ENCODE data around the gene RCBTB2. TPM values are rescaled to one million over a fixed set of nuclear protein-coding genes. Genes with fewer than 3 reads are reported as not detected.

RCBTB2 gene
- total RNA-seq, 1 donor: 10.4 TPM

- no peaks in the 10 kb centered on the region for H3K27me3 ChIP-seq (ENCODE audit: insufficient read depth, low read length)
- H3K9me3 ChIP-seq (ENCODE audit: low read depth, low read length): no peaks in the 10 kb centered on the region
- no peak overlapping the region for H3K4me3 ChIP-seq (ENCODE audit: low read length)
- H3K4me1 ChIP-seq (ENCODE audit: insufficient read depth, low read length): peaks cover 19% of the 10 kb centered on the region
Measured at GRCh38 chr13:48526286-48526685, 6.6 kb downstream of the RCBTB2 start.

DNA sequence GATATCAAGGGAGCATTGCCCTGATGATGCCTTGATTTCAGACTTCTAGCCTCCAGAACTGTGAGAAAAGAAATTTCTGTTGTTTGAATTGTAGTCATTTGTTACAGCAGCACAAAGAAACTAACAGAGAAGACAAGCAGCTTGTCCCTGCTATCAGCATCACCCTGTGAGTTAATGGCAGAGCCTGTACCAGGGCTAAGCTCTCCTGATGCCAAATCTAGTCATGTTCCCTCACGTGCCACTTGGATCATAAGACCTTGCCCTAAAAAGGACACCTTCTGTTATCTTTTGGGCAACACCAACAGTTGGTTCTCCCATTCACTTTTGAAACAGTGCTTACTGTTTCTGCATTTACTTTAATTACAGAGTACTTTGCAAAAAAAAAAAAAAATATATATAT lies 14.8 kb downstream of the RCBTB2 start:
- Histone ChIP-seq H3K4me1 (ENCODE audit: insufficient read depth, low read length) (no peaks in the 10 kb centered on the region), H3K4me3 (ENCODE audit: low read length) (no peak overlapping the region), H3K9me3 (ENCODE audit: low read depth, low read length) (no peaks in the 10 kb centered on the region), H3K27me3 (ENCODE audit: insufficient read depth, low read length) (no peaks in the 10 kb centered on the region)

GRCh38 chr13:48515732-48516131 lies 17.1 kb downstream of the RCBTB2 start:
- H3K9me3 ChIP-seq (ENCODE audit: low read depth, low read length): no peaks in the 10 kb centered on the region
- H3K27me3 ChIP-seq (ENCODE audit: insufficient read depth, low read length): no peaks in the 10 kb centered on the region
- H3K4me1 ChIP-seq (ENCODE audit: insufficient read depth, low read length): no peaks in the 10 kb centered on the region
- H3K4me3 ChIP-seq (ENCODE audit: low read length): no peak overlapping the region

- Histone ChIP-seq H3K4me3 (ENCODE audit: low read length) (no peak overlapping the region), H3K27me3 (ENCODE audit: insufficient read depth, low read length) (no peaks in the 10 kb centered on the region), H3K9me3 (ENCODE audit: low read depth, low read length) (no peaks in the 10 kb centered on the region), H3K4me1 (ENCODE audit: insufficient read depth, low read length) (no peaks in the 10 kb centered on the region)
Measured at GRCh38 chr13:48514793-48515192, 18.1 kb downstream of the RCBTB2 start.

DNA sequence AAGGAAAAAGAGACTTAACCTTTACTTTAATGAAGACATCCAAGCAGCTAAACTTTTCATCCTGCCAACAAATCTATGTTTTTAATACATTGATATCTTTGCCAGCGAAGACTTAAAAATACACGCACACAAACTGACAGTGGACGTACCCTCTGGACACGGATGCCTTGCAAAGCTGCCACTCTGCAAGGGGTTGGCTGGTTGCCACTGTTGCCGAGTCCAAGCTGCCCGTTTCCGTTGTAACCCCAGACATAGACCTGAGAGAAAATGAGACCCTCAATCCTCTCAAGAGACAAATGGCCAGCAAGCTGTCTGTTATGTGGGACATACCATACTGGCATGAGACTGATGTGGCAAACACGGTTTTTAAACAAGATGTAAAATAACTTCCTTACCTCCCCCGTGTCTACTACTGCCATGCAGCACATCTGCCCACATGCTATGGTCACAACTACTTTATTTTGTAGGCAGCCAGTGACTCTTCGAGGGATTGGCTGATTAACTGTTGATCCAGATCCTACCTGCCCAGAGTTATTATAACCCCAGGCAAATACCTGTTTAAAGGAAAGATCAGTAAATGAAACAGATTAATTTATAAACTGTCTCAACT lies 21.2 kb downstream of the RCBTB2 start:
- no peak overlapping the region for H3K4me3 ChIP-seq (ENCODE audit: low read length)
- H3K9me3 ChIP-seq (ENCODE audit: low read depth, low read length): no peaks in the 10 kb centered on the region
- H3K27me3 ChIP-seq (ENCODE audit: insufficient read depth, low read length): no peaks in the 10 kb centered on the region
- peaks cover 9% of the 10 kb centered on the region for H3K4me1 ChIP-seq (ENCODE audit: insufficient read depth, low read length)

DNA sequence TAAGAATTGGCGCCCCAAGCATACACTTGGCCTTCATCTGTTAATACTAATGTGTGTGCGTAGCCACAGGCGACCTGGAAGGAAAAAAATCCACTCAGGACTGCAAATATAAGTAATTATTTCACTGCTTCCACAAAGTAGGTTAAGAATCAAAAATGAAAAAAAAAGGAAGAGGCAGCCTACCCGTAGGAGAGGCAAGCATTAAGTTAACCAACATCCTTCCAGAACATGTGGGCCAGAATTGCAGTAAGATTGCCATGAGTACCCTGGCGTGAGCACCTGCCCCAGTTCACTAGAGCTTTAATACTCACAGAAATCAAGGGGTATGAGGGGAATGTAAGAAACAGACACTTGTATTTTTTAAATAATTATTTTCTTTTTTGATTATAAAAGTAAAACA lies 22.2 kb downstream of the RCBTB2 start:
- Histone ChIP-seq H3K9me3 (ENCODE audit: low read depth, low read length) (no peaks in the 10 kb centered on the region), H3K4me1 (ENCODE audit: insufficient read depth, low read length) (peaks cover 19% of the 10 kb centered on the region), H3K4me3 (ENCODE audit: low read length) (no peak overlapping the region), H3K27me3 (ENCODE audit: insufficient read depth, low read length) (no peaks in the 10 kb centered on the region)

GRCh38 chr13:48508011-48508410 lies 24.9 kb downstream of the RCBTB2 start:
- peaks cover 46% of the 10 kb centered on the region for H3K4me1 ChIP-seq (ENCODE audit: insufficient read depth, low read length)
- H3K4me3 ChIP-seq (ENCODE audit: low read length): no peak overlapping the region

GRCh38 chr13:48507021-48507420 lies 25.9 kb downstream of the RCBTB2 start:
- peaks cover 55% of the 10 kb centered on the region for H3K4me1 ChIP-seq (ENCODE audit: insufficient read depth, low read length)
- H3K9me3 ChIP-seq (ENCODE audit: low read depth, low read length): no peaks in the 10 kb centered on the region
- no peaks in the 10 kb centered on the region for H3K27me3 ChIP-seq (ENCODE audit: insufficient read depth, low read length)
- H3K4me3 ChIP-seq (ENCODE audit: low read length): no peak overlapping the region

More at GRCh38 chr13:48508011-48508410, 24.9 kb downstream of the RCBTB2 start:
- no peaks in the 10 kb centered on the region for H3K27me3 ChIP-seq (ENCODE audit: insufficient read depth, low read length)
- H3K9me3 ChIP-seq (ENCODE audit: low read depth, low read length): no peaks in the 10 kb centered on the region

GRCh38 chr13:48506092-48506701 lies 26.7 kb downstream of the RCBTB2 start:
- no peak overlapping the region for H3K4me3 ChIP-seq (ENCODE audit: low read length)
- H3K4me1 ChIP-seq (ENCODE audit: insufficient read depth, low read length): peaks cover 63% of the 10 kb centered on the region
- H3K9me3 ChIP-seq (ENCODE audit: low read depth, low read length): no peaks in the 10 kb centered on the region
- H3K27me3 ChIP-seq (ENCODE audit: insufficient read depth, low read length): no peaks in the 10 kb centered on the region

GRCh38 chr13:48505597-48506091 lies 27.2 kb downstream of the RCBTB2 start:
- Histone ChIP-seq H3K9me3 (ENCODE audit: low read depth, low read length) (no peaks in the 10 kb centered on the region), H3K4me1 (ENCODE audit: insufficient read depth, low read length) (peaks cover 68% of the 10 kb centered on the region), H3K27me3 (ENCODE audit: insufficient read depth, low read length) (no peaks in the 10 kb centered on the region), H3K4me3 (ENCODE audit: low read length) (no peak overlapping the region)

DNA sequence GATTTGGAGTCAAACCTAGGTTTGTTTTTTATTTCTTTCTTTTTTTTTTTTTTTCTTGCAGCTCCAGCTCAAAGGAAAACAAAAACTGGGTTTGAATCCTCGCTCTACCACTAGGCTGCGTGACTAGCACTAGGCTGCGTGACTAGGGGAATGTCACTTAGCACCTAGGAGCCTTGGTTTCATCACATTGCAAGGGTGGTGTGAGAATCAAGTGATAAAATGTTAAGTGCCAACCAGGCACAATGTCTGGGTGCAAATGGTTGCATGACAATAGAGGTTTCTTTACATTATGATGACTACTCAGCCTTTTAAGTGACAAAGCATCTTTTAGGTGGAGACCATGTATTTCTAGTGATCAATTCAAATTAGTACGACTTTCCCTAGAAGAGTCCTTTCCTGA lies 27.9 kb downstream of the RCBTB2 start:
- H3K27me3 ChIP-seq (ENCODE audit: insufficient read depth, low read length): no peaks in the 10 kb centered on the region
- H3K4me3 ChIP-seq (ENCODE audit: low read length): no peak overlapping the region
- H3K4me1 ChIP-seq (ENCODE audit: insufficient read depth, low read length): peaks cover 75% of the 10 kb centered on the region
- no peaks in the 10 kb centered on the region for H3K9me3 ChIP-seq (ENCODE audit: low read depth, low read length)

DNA sequence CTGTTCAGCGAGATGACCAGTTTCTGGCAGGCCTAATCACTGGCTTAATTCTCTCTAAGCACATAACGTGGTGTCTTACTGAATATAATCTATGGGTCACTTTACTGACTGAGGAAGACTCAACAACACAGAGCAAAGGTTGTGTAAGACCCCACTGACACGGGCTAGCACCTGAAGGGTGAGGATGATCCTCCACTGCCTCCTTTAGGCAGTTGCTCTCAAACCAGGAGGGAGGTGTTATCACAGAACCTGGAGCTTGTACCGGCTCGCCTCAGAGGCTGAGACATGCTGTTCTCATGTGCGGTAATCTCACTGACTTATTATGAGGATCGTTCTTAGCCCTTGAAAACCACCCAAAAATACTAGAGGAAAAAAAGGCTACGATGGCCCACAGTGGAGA lies 28.3 kb downstream of the RCBTB2 start:
- H3K4me1 ChIP-seq (ENCODE audit: insufficient read depth, low read length): peaks cover 79% of the 10 kb centered on the region
- H3K27me3 ChIP-seq (ENCODE audit: insufficient read depth, low read length): no peaks in the 10 kb centered on the region
- H3K4me3 ChIP-seq (ENCODE audit: low read length): no peak overlapping the region
- no peaks in the 10 kb centered on the region for H3K9me3 ChIP-seq (ENCODE audit: low read depth, low read length)

DNA sequence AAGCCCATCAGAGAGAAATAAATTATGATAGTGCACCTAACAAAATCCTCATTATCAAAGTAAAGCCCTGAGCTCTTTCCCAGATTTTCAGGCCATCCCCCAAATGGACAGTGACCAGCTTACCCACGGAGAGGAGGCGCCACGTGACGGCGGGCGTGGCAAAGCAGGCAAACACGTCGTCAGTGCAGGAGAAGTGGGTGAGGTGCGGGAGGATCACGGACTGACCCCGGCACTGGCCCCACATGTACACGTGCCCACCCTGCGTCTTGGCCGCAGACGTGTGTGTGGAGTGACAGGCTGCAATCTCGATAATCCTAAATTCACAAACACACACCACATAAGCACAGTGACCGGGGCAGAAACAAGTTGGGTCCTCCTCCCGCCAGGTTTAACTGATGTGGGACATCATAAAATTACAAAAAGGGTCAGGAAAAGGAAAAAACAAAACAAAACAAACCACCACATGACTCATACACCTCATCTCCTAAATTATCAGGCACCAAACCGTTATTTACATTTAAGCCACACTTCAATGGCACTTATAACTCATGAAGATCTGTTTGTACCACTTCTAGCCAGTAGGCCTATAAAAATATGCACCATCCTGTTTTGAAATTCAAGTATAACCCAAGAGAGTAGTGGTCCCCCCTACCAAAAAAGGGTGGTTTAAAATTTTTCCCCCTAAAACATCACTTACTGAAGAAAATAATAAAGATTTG lies 30.1 kb downstream of the RCBTB2 start:
- no peaks in the 10 kb centered on the region for H3K27me3 ChIP-seq (ENCODE audit: insufficient read depth, low read length)
- H3K9me3 ChIP-seq (ENCODE audit: low read depth, low read length): no peaks in the 10 kb centered on the region
- peaks cover 85% of the 10 kb centered on the region for H3K4me1 ChIP-seq (ENCODE audit: insufficient read depth, low read length)
- no peak overlapping the region for H3K4me3 ChIP-seq (ENCODE audit: low read length)

DNA sequence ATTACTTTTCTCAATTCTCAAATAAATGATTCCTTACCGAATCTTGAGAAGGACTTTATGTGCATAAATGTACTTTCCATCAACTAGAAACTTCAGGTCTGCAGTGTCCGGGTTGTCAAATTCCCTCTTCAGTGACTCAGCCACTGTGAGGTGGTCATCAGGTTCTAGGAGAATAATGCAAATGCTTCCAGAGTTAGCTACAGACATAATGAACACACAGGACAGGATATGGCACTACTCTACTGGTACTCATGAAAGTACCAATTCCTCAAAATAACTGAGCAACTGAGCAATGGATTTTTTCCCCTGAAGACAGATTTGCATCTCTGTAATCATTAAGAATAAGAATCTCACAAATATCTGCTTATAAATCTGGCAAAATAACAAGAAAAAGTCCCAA lies 31.2 kb downstream of the RCBTB2 start:
- no peak overlapping the region for H3K4me3 ChIP-seq (ENCODE audit: low read length)
- H3K27me3 ChIP-seq (ENCODE audit: insufficient read depth, low read length): no peaks in the 10 kb centered on the region
- H3K9me3 ChIP-seq (ENCODE audit: low read depth, low read length): no peaks in the 10 kb centered on the region
- H3K4me1 ChIP-seq (ENCODE audit: insufficient read depth, low read length): peaks cover 81% of the 10 kb centered on the region

DNA sequence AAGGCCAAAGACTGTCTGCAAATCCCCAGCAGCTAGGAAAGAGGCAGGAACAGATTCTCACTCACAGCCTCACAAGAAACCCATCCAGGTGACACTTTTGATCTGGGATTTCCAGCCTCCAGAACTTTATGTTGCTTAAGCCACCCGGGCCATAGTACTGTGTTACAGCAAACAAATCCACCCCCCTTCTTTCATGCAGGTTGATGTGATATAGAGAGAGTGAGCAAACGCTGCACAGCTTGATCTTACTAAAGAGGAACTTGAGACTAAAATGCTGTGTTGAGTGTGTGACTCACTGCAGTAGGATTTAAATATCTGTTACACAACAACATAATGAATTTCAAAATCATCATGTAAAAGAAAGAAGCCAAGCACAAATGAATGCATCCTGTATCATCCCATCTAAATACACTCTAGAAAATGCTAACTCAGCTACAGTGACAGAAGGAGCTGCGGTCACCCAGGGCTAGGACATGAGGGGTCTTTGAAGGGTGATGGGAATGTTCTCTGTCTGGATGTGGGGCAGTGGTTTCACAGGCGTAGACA lies 32.2 kb downstream of the RCBTB2 start:
- H3K4me1 ChIP-seq (ENCODE audit: insufficient read depth, low read length): peaks cover 78% of the 10 kb centered on the region
- H3K9me3 ChIP-seq (ENCODE audit: low read depth, low read length): no peaks in the 10 kb centered on the region
- H3K4me3 ChIP-seq (ENCODE audit: low read length): no peak overlapping the region
- H3K27me3 ChIP-seq (ENCODE audit: insufficient read depth, low read length): no peaks in the 10 kb centered on the region
